H9 (cell line): ENCODE data around the gene MAP6. TPM values are rescaled to one million over a fixed set of nuclear protein-coding genes. Genes with fewer than 3 reads are reported as not detected.

Experiments used
- DNase-seq: peaks from one replicate; pipeline ENCODE4 v3.0.0-alpha.2; 2017
- H2AFZ ChIP-seq: one replicate; pipeline ENCODE4 v1.6.1; 2013; ENCODE audit warnings: mild to moderate bottlenecking, low read length, control low read depth, moderate library complexity
- H2AK5ac ChIP-seq: 2 replicates; pipeline ENCODE4 v1.6.1; 2013; ENCODE audit warnings: low read length, control low read depth, mixed read lengths; ENCODE audit not compliant: insufficient read length
- H2BK120ac ChIP-seq: one replicate; pipeline ENCODE4 v1.6.1; 2013; ENCODE audit warnings: low read depth, mild to moderate bottlenecking, low read length, control low read depth, inconsistent platforms; ENCODE audit not compliant: poor library complexity, severe bottlenecking
- H2BK12ac ChIP-seq: 2 replicates; pipeline ENCODE4 v1.6.1; 2013; ENCODE audit warnings: low read length, control low read depth, mixed read lengths, low read depth; ENCODE audit not compliant: insufficient read length
- H2BK15ac ChIP-seq: 2 replicates; pipeline ENCODE4 v1.6.1; 2013; ENCODE audit warnings: low read depth, low read length, control low read depth
- H2BK20ac ChIP-seq: one replicate; pipeline ENCODE4 v1.6.1; 2013; ENCODE audit warnings: low read depth, mild to moderate bottlenecking, low read length, control low read depth, inconsistent platforms; ENCODE audit not compliant: poor library complexity, severe bottlenecking
- H2BK5ac ChIP-seq: 2 replicates; pipeline ENCODE4 v1.6.1; 2013; ENCODE audit warnings: low read length, control low read depth, mixed read lengths; ENCODE audit not compliant: insufficient read length
- H3K14ac ChIP-seq: 2 replicates; pipeline ENCODE4 v1.6.1; 2013; ENCODE audit warnings: low read length, control low read depth; ENCODE audit not compliant: insufficient read depth
- H3K18ac ChIP-seq: 2 replicates; pipeline ENCODE4 v1.6.1; 2013; ENCODE audit warnings: low read depth, mild to moderate bottlenecking, mixed read lengths, low read length, control low read depth; ENCODE audit not compliant: insufficient read length
- H3K23ac ChIP-seq: 2 replicates; pipeline ENCODE4 v1.6.1; 2013; ENCODE audit warnings: low read length, control low read depth, mixed read lengths, low read depth; ENCODE audit not compliant: insufficient read length
- H3K23me2 ChIP-seq: 2 replicates; pipeline ENCODE4 v1.6.1; 2013; ENCODE audit warnings: low read depth, mild to moderate bottlenecking, mixed read lengths, low read length, control low read depth; ENCODE audit not compliant: insufficient read length, poor library complexity, severe bottlenecking
- H3K27ac ChIP-seq: 2 replicates; pipeline ENCODE4 v1.5.1; 2013; ENCODE audit warnings: low read length, control low read depth, mixed read lengths, low read depth; ENCODE audit not compliant: insufficient read length
- H3K27me3 ChIP-seq: 2 replicates; pipeline ENCODE4 v1.6.1; 2013; ENCODE audit warnings: low read length, control low read depth, inconsistent platforms; ENCODE audit not compliant: insufficient read depth
- H3K4ac ChIP-seq: 2 replicates; pipeline ENCODE4 v1.6.1; 2013; ENCODE audit warnings: low read depth, mild to moderate bottlenecking, control low read depth, inconsistent platforms, low read length, moderate library complexity
- H3K4me1 ChIP-seq: 2 replicates; pipeline ENCODE4 v1.6.1; 2013; ENCODE audit warnings: low read length, control low read depth, inconsistent platforms; ENCODE audit not compliant: insufficient read depth
- H3K4me2 ChIP-seq: 2 replicates; pipeline ENCODE4 v1.6.1; 2013; ENCODE audit warnings: low read length, control low read depth, mixed read lengths; ENCODE audit not compliant: insufficient read length, insufficient read depth
- H3K56ac ChIP-seq: 2 replicates; pipeline ENCODE4 v1.6.1; 2013; ENCODE audit warnings: low read depth, mild to moderate bottlenecking, mixed read lengths, low read length, control low read depth; ENCODE audit not compliant: insufficient read length
- H3K79me1 ChIP-seq: 2 replicates; pipeline ENCODE4 v1.6.1; 2013; ENCODE audit warnings: low read depth, mild to moderate bottlenecking, moderate library complexity, low read length, control low read depth, inconsistent platforms; ENCODE audit not compliant: insufficient read depth, poor library complexity, severe bottlenecking
- H3K79me2 ChIP-seq: 2 replicates; pipeline ENCODE4 v1.6.1; 2013; ENCODE audit warnings: low read length, control low read depth, inconsistent platforms; ENCODE audit not compliant: insufficient read depth
- H3K9ac ChIP-seq: 2 replicates; pipeline ENCODE4 v1.6.1; 2013; ENCODE audit warnings: low read length, control low read depth, mixed read lengths; ENCODE audit not compliant: insufficient read length; ENCODE audit errors: extremely low read depth
- H3K9me3 ChIP-seq: one replicate; pipeline ENCODE4 v1.6.1; 2013; ENCODE audit warnings: low read depth, low read length, inconsistent platforms; ENCODE audit not compliant: control insufficient read depth
- H3T11ph ChIP-seq: one replicate; pipeline ENCODE4 v1.6.1; 2013; ENCODE audit warnings: mild to moderate bottlenecking, low read length, control low read depth, inconsistent platforms
- H4K20me1 ChIP-seq: one replicate; pipeline ENCODE4 v1.6.1; 2013; ENCODE audit not compliant: control insufficient read depth, insufficient read length, insufficient read depth
- H4K5ac ChIP-seq: 2 replicates; pipeline ENCODE4 v1.6.1; 2013; ENCODE audit warnings: low read depth, mild to moderate bottlenecking, mixed read lengths, low read length, control low read depth; ENCODE audit not compliant: insufficient read length
- H4K8ac ChIP-seq: replicated peaks from 2 replicates; pipeline ENCODE4 v1.6.1; 2013; ENCODE audit warnings: low read length, control low read depth, mixed read lengths, low read depth; ENCODE audit not compliant: insufficient read length
- H4K91ac ChIP-seq: 2 replicates; pipeline ENCODE4 v1.6.1; 2013; ENCODE audit warnings: low read depth, mild to moderate bottlenecking, moderate library complexity, mixed read lengths, low read length, control low read depth; ENCODE audit not compliant: insufficient read length
- H3K27ac Mint-ChIP-seq, 3 experiments: 2 replicates in 2 of 3; 3 replicates in 1 of 3; pipeline ENCODE4 v1.8.0; 2020 to 2021; ENCODE audit warnings: mixed read lengths in 3 of 3, mild to moderate bottlenecking in 1 of 3, moderate library complexity in 1 of 3
- H3K27me3 Mint-ChIP-seq: 2 replicates; pipeline ENCODE4 v1.8.0; 2021; ENCODE audit warnings: low read depth, mild to moderate bottlenecking, moderate library complexity, mixed read lengths
- H3K36me3 Mint-ChIP-seq, 3 experiments: 2 replicates in 2 of 3; 3 replicates in 1 of 3; pipeline ENCODE4 v1.8.0; 2020 to 2021; ENCODE audit warnings: low read depth in 3 of 3, mixed read lengths in 3 of 3; ENCODE audit not compliant: insufficient read depth in 1 of 3
- H3K4me1 Mint-ChIP-seq, 2 experiments: 2 replicates each; pipeline ENCODE4 v1.8.0; 2020; ENCODE audit warnings: mixed read lengths in 2 of 2
- H3K4me3 Mint-ChIP-seq, 2 experiments: 2 replicates in 1 of 2; 3 replicates in 1 of 2; pipeline ENCODE4 v1.8.0; 2020 to 2021; ENCODE audit warnings: mild to moderate bottlenecking in 2 of 2, mixed read lengths in 2 of 2, moderate library complexity in 1 of 2
- H3K9me3 Mint-ChIP-seq, 2 experiments: 2 replicates in 1 of 2; 3 replicates in 1 of 2; pipeline ENCODE4 v1.8.0; 2020; ENCODE audit warnings: mild to moderate bottlenecking in 2 of 2, mixed read lengths in 2 of 2, moderate library complexity in 1 of 2
- CTCF ChIP-seq: fragments of 200-600 bp; sonication (generic); conservative IDR thresholded peaks from 3 replicates; pipeline ENCODE4 v1.8.0; 2021; ENCODE audit warnings: antibody characterized with exemption, mild to moderate bottlenecking
- whole genome bisulfite sequencing: extraction: QIAGEN DNeasy Blood & Tissue Kit; methylation state at CpG from one replicate; pipeline ENCODE4 v1.1.7; 2013; ENCODE audit warnings: missing lambda C conversion rate, low lambda C conversion rate, mixed read lengths; ENCODE audit not compliant: insufficient read length; ENCODE audit errors: extremely low coverage; 5-methylcytosine and 5-hydroxymethylcytosine counted together
- total RNA-seq: library from RNA; stranded (reverse); gene quantifications from 2 replicates; pipeline ENCODE4 v1.2.1, GENCODE V29; 2021

The MAP6 gene
- total RNA-seq, 1 experiment from 2014 or later = 0.77 TPM

DNA sequence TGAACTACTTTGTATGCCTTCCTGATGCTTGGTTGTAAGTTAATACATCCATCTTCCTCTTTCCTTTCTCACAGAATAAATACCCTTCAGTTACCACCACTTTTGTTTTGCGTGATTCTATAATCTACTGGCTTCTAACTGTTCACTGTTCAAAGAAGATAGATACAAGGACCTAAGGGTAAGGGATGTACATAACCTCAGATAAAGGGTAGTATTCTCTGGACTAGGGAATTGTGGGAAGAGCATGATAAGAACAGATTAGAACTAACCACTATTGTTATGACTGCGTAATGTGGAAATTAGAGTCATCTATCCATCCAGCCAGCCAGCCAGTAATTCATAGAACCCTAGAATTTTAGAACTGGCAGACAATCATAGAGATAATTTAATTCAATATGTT is 36.4 kb downstream of the MAP6 start:
- Histone ChIP-seq H3K4me1 (no peaks in the 10 kb centered on the region; the same call in 1 of the 2 replicates), H2BK120ac (no peak overlapping the region), H2AK5ac (no peak overlapping the region), H3K14ac (no peak overlapping the region), H2BK5ac (no peak overlapping the region), H3K23ac (no peak overlapping the region), H3K9me3 (no peaks in the 10 kb centered on the region), H2BK12ac (no peak overlapping the region), H3K23me2 (no peaks in the 10 kb centered on the region), H3K56ac (no peak overlapping the region), H3T11ph (no peak overlapping the region), H3K27ac (no peak overlapping the region), H3K9ac (no peak overlapping the region), H2AFZ (no peak overlapping the region), H4K8ac (no peak overlapping the region), H2BK20ac (no peak overlapping the region), H3K18ac (no peak overlapping the region), H3K4ac (no peak overlapping the region), H3K4me2 (no peak overlapping the region), H3K79me1 (no peaks in the 10 kb centered on the region), H4K91ac (no peak overlapping the region), H3K27me3 (no peaks in the 10 kb centered on the region), H4K20me1 (no peaks in the 10 kb centered on the region), H2BK15ac (no peak overlapping the region), H4K5ac (no peak overlapping the region), H3K79me2 (no peaks in the 10 kb centered on the region)
- peaks cover 5% of the 10 kb centered on the region for H3K27me3 Mint-ChIP-seq
- no peak overlapping the region for H3K4me3 Mint-ChIP-seq
- WGBS = no CpG with 5 or more reads among the region's 2 CpGs
- H3K27ac Mint-ChIP-seq = no peak overlapping the region
- DNase-seq = no peak
- no peaks in the 10 kb centered on the region for H3K9me3 Mint-ChIP-seq
- H3K36me3 Mint-ChIP-seq = no peaks in the 10 kb centered on the region; a peak in 1 of 7 replicates
- H3K4me1 Mint-ChIP-seq = peaks cover 34 to 58% of the 10 kb centered on the region in 2 experiments
- no peak for TF ChIP-seq CTCF
